GM23338 (cell line): ENCODE measurements around the gene ZBTB46. TPM values are rescaled to one million over a fixed set of nuclear protein-coding genes. Genes with fewer than 3 reads are reported as not detected.

Source experiments
- ATAC-seq: fragments of 200-7000 bp; cut with Tn5 transposase; 3 replicates; pipeline ENCODE4 v1.9.1; 2020
- DNase-seq: peaks from one replicate; pipeline ENCODE4 v3.0.0-alpha.2; 2015; ENCODE audit warnings: low spot score
- H2AFZ ChIP-seq: fragments of 200-600 bp; sonication (generic); 2 replicates; pipeline ENCODE4 v1.8.0; 2016; ENCODE audit warnings: antibody characterized with exemption, mild to moderate bottlenecking, moderate library complexity
- H3F3A ChIP-seq: fragments of 200-600 bp; sonication (generic); replicated peaks from 2 replicates; pipeline ENCODE4 v1.8.0; 2017; ENCODE audit warnings: antibody characterized with exemption, mixed run types, low read depth
- H3K27ac ChIP-seq: fragments of 200-600 bp; sonication (generic); 2 replicates; pipeline ENCODE4 v1.6.1; 2016; ENCODE audit warnings: low read depth
- H3K27me3 ChIP-seq: fragments of 200-600 bp; sonication (generic); 2 replicates; pipeline ENCODE4 v1.8.0; 2016; ENCODE audit warnings: mild to moderate bottlenecking, mixed run types, moderate library complexity; ENCODE audit not compliant: insufficient read depth
- H3K36me3 ChIP-seq: fragments of 200-600 bp; sonication (generic); 2 replicates; pipeline ENCODE4 v1.8.0; 2016; ENCODE audit warnings: mild to moderate bottlenecking; ENCODE audit not compliant: insufficient read depth
- H3K4me1 ChIP-seq: fragments of 200-600 bp; sonication (generic); 2 replicates; pipeline ENCODE4 v1.8.0; 2016; ENCODE audit warnings: mild to moderate bottlenecking, moderate library complexity; ENCODE audit not compliant: insufficient read depth
- H3K4me2 ChIP-seq: fragments of 200-600 bp; sonication (generic); 2 replicates; pipeline ENCODE4 v1.7.1; 2017; ENCODE audit warnings: mixed run types
- H3K4me3 ChIP-seq: fragments of 200-600 bp; sonication (generic); 2 replicates; pipeline ENCODE4 v1.6.1; 2016; ENCODE audit warnings: mixed run types
- H3K79me2 ChIP-seq: fragments of 200-600 bp; sonication (generic); replicated peaks from 2 replicates; pipeline ENCODE4 v1.8.0; 2017; ENCODE audit warnings: mild to moderate bottlenecking; ENCODE audit not compliant: insufficient read depth
- H3K9me2 ChIP-seq: fragments of 200-600 bp; sonication (generic); 2 replicates; pipeline ENCODE4 v1.8.0; 2017; ENCODE audit not compliant: insufficient read depth
- H4K20me1 ChIP-seq: fragments of 200-600 bp; sonication (generic); replicated peaks from 2 replicates; pipeline ENCODE4 v1.8.0; 2017; ENCODE audit warnings: mild to moderate bottlenecking; ENCODE audit not compliant: insufficient read depth
- H3K27ac Mint-ChIP-seq: 2 replicates; pipeline ENCODE4 v1.8.0; 2020; ENCODE audit warnings: inconsistent platforms, mild to moderate bottlenecking, moderate library complexity, mixed read lengths
- H3K27me3 Mint-ChIP-seq: 3 replicates; pipeline ENCODE4 v1.8.0; 2022; ENCODE audit warnings: low read depth, mild to moderate bottlenecking, moderate library complexity, mixed read lengths, inconsistent platforms; ENCODE audit not compliant: insufficient read depth, poor library complexity
- H3K36me3 Mint-ChIP-seq: 3 replicates; pipeline ENCODE4 v1.8.0; 2021; ENCODE audit warnings: low read depth, mild to moderate bottlenecking, inconsistent platforms, moderate library complexity, mixed read lengths
- H3K4me1 Mint-ChIP-seq: 3 replicates; pipeline ENCODE4 v1.8.0; 2020; ENCODE audit warnings: mild to moderate bottlenecking, inconsistent platforms, mixed read lengths
- H3K4me3 Mint-ChIP-seq: 3 replicates; pipeline ENCODE4 v1.8.0; 2021; ENCODE audit warnings: moderate library complexity, mild to moderate bottlenecking, inconsistent platforms, mixed read lengths
- H3K9me3 Mint-ChIP-seq: 3 replicates; pipeline ENCODE4 v1.8.0; 2020; ENCODE audit warnings: moderate library complexity, mild to moderate bottlenecking, inconsistent platforms, mixed read lengths
- CREB1 ChIP-seq: fragments of 250-450 bp; sonication (Bioruptor Pico); IDR thresholded peaks from 2 replicates; pipeline ENCODE4 v1.5.0; 2020; ENCODE audit warnings: low read depth, mild to moderate bottlenecking, moderate library complexity
- EZH2 ChIP-seq: fragments of 200-600 bp; sonication (generic); IDR thresholded peaks from one replicate; pipeline ENCODE4 v1.8.0; 2017; ENCODE audit warnings: antibody characterized with exemption, mild to moderate bottlenecking, low read depth; ENCODE audit not compliant: unreplicated experiment
- EZH2phosphoT487 ChIP-seq: fragments of 200-600 bp; sonication (generic); IDR thresholded peaks from one replicate; pipeline ENCODE4 v1.8.1; 2018; ENCODE audit warnings: antibody characterized with exemption; ENCODE audit not compliant: unreplicated experiment
- JUNB ChIP-seq: IDR thresholded peaks from one replicate; pipeline ENCODE4 v1.6.1; 2016; ENCODE audit warnings: antibody characterized with exemption; ENCODE audit not compliant: unreplicated experiment
- NANOG ChIP-seq: IDR thresholded peaks from 2 replicates; pipeline ENCODE4 v1.6.1; 2016; ENCODE audit warnings: antibody characterized with exemption, borderline replicate concordance
- POLR2AphosphoS5 ChIP-seq: IDR thresholded peaks from 2 replicates; pipeline ENCODE4 v1.6.1; 2016; ENCODE audit warnings: antibody characterized with exemption, low read depth
- STAT1 ChIP-seq: IDR thresholded peaks from one replicate; pipeline ENCODE4 v1.6.1; 2016; ENCODE audit warnings: antibody characterized with exemption; ENCODE audit not compliant: unreplicated experiment
- ZNF114 ChIP-seq: fragments of 250-450 bp; sonication (Bioruptor Pico); IDR thresholded peaks from 2 replicates; pipeline ENCODE4 v1.5.0; 2020; ENCODE audit warnings: mild to moderate bottlenecking, moderate library complexity
- ZNF331 ChIP-seq: fragments of 250-450 bp; sonication (Bioruptor Pico); IDR thresholded peaks from 2 replicates; pipeline ENCODE4 v1.5.0; 2020; ENCODE audit warnings: low read depth, mild to moderate bottlenecking, moderate library complexity
- polyA plus RNA-seq: library from polyadenylated mRNA; unstranded; fragments of >200 nt; fragmentation: Nextera tagmentation; extraction: Ambion mirVana; gene quantifications from 2 replicates; pipeline ENCODE4 v1.2.1, GENCODE V29; 2016
- total RNA-seq: library from RNA; depleted of rRNA; stranded (reverse); fragments of >200 nt; shearing (Covaris generic); gene quantifications from 2 replicates; pipeline ENCODE4 v1.2.3, GENCODE V29; 2014
- TF ChIP-seq, protein P1 (sequence below): IDR thresholded peaks from 2 replicates; pipeline ENCODE4 v1.6.1; 2016; ENCODE audit warnings: antibody characterized with exemption
- TF ChIP-seq, protein P2 (sequence below), 2 experiments: fragments of 200-600 bp in 1 of 2; sonication (generic) in 1 of 2; conservative IDR thresholded peaks; 2 replicates each; pipeline versions ENCODE4 v1.5.1 to v1.6.1; 2016 to 2017; ENCODE audit warnings: antibody characterized with exemption in 2 of 2, low read depth in 2 of 2, mild to moderate bottlenecking in 2 of 2, moderate library complexity in 1 of 2
- TF ChIP-seq, protein P3 (sequence below): fragments of 250-450 bp; sonication (Bioruptor Pico); IDR thresholded peaks from 2 replicates; pipeline ENCODE4 v1.5.0; 2020; ENCODE audit warnings: mild to moderate bottlenecking, moderate library complexity
- TF ChIP-seq, protein P4 (sequence below): IDR thresholded peaks from one replicate; pipeline ENCODE4 v1.6.1; 2018; ENCODE audit warnings: antibody characterized with exemption; ENCODE audit not compliant: unreplicated experiment

Gene ZBTB46
- total and polyA plus RNA-seq, 2 experiments from 2014 or later = 3.2 to 26.9 TPM

DNA sequence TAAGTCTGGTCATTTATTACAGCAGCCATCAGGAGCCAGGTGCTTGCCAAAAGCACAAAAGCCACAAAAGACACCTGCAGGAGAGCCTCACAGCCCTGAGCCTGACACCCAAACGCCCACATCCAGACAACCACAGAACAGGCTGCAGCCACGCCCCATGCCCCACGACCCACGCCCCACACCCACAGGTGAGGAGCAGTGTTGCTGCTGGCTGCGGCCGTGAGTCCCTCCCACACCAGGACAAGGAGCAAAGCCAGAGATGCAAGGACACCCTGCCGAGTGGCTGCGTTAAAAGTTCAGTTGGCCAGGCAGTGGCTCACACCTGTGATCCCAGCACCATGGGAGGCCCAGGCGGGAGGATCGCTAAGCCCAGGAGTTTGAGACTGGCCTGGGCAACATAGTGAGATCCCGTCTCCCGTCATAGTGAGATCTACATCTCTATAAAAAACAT, 48.5 kb downstream of the ZBTB46 start:
- H3K4me2 ChIP-seq = no peak overlapping the region
- H3K36me3 Mint-ChIP-seq = no peaks in the 10 kb centered on the region; the same call in 2 of the 3 replicates

More for the DNA sequence above, 48.5 kb downstream of the ZBTB46 start:
- peaks cover 10% of the 10 kb centered on the region for H3K79me2 ChIP-seq
- Mint-ChIP-seq H3K4me1 (no peaks in the 10 kb centered on the region; the same call in 1 of the 3 replicates), H3K27ac (no peak overlapping the region), H3K4me3 (no peak overlapping the region), H3K27me3 (peaks cover 5% of the 10 kb centered on the region), H3K9me3 (no peaks in the 10 kb centered on the region; the same call in 2 of the 3 replicates)
- ATAC-seq (no peak), DNase-seq (no peak)
- H3K4me1 ChIP-seq = no peaks in the 10 kb centered on the region
- H3F3A ChIP-seq = peaks cover 18% of the 10 kb centered on the region
- no peak overlapping the region for H3K4me3 ChIP-seq
- H3K27ac ChIP-seq = no peak overlapping the region
- H3K9me2 ChIP-seq = no peaks in the 10 kb centered on the region
- no peaks in the 10 kb centered on the region for H3K36me3 ChIP-seq
- TF ChIP-seq, protein P1, sequence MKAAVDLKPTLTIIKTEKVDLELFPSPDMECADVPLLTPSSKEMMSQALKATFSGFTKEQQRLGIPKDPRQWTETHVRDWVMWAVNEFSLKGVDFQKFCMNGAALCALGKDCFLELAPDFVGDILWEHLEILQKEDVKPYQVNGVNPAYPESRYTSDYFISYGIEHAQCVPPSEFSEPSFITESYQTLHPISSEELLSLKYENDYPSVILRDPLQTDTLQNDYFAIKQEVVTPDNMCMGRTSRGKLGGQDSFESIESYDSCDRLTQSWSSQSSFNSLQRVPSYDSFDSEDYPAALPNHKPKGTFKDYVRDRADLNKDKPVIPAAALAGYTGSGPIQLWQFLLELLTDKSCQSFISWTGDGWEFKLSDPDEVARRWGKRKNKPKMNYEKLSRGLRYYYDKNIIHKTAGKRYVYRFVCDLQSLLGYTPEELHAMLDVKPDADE = no peak
- TF ChIP-seq, protein P2, sequence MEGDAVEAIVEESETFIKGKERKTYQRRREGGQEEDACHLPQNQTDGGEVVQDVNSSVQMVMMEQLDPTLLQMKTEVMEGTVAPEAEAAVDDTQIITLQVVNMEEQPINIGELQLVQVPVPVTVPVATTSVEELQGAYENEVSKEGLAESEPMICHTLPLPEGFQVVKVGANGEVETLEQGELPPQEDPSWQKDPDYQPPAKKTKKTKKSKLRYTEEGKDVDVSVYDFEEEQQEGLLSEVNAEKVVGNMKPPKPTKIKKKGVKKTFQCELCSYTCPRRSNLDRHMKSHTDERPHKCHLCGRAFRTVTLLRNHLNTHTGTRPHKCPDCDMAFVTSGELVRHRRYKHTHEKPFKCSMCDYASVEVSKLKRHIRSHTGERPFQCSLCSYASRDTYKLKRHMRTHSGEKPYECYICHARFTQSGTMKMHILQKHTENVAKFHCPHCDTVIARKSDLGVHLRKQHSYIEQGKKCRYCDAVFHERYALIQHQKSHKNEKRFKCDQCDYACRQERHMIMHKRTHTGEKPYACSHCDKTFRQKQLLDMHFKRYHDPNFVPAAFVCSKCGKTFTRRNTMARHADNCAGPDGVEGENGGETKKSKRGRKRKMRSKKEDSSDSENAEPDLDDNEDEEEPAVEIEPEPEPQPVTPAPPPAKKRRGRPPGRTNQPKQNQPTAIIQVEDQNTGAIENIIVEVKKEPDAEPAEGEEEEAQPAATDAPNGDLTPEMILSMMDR (conservative IDR thresholded peaks at IDR 0.05; ENCODE audit: low read depth in 2 of 2) = no peak
- TF ChIP-seq, protein P3, sequence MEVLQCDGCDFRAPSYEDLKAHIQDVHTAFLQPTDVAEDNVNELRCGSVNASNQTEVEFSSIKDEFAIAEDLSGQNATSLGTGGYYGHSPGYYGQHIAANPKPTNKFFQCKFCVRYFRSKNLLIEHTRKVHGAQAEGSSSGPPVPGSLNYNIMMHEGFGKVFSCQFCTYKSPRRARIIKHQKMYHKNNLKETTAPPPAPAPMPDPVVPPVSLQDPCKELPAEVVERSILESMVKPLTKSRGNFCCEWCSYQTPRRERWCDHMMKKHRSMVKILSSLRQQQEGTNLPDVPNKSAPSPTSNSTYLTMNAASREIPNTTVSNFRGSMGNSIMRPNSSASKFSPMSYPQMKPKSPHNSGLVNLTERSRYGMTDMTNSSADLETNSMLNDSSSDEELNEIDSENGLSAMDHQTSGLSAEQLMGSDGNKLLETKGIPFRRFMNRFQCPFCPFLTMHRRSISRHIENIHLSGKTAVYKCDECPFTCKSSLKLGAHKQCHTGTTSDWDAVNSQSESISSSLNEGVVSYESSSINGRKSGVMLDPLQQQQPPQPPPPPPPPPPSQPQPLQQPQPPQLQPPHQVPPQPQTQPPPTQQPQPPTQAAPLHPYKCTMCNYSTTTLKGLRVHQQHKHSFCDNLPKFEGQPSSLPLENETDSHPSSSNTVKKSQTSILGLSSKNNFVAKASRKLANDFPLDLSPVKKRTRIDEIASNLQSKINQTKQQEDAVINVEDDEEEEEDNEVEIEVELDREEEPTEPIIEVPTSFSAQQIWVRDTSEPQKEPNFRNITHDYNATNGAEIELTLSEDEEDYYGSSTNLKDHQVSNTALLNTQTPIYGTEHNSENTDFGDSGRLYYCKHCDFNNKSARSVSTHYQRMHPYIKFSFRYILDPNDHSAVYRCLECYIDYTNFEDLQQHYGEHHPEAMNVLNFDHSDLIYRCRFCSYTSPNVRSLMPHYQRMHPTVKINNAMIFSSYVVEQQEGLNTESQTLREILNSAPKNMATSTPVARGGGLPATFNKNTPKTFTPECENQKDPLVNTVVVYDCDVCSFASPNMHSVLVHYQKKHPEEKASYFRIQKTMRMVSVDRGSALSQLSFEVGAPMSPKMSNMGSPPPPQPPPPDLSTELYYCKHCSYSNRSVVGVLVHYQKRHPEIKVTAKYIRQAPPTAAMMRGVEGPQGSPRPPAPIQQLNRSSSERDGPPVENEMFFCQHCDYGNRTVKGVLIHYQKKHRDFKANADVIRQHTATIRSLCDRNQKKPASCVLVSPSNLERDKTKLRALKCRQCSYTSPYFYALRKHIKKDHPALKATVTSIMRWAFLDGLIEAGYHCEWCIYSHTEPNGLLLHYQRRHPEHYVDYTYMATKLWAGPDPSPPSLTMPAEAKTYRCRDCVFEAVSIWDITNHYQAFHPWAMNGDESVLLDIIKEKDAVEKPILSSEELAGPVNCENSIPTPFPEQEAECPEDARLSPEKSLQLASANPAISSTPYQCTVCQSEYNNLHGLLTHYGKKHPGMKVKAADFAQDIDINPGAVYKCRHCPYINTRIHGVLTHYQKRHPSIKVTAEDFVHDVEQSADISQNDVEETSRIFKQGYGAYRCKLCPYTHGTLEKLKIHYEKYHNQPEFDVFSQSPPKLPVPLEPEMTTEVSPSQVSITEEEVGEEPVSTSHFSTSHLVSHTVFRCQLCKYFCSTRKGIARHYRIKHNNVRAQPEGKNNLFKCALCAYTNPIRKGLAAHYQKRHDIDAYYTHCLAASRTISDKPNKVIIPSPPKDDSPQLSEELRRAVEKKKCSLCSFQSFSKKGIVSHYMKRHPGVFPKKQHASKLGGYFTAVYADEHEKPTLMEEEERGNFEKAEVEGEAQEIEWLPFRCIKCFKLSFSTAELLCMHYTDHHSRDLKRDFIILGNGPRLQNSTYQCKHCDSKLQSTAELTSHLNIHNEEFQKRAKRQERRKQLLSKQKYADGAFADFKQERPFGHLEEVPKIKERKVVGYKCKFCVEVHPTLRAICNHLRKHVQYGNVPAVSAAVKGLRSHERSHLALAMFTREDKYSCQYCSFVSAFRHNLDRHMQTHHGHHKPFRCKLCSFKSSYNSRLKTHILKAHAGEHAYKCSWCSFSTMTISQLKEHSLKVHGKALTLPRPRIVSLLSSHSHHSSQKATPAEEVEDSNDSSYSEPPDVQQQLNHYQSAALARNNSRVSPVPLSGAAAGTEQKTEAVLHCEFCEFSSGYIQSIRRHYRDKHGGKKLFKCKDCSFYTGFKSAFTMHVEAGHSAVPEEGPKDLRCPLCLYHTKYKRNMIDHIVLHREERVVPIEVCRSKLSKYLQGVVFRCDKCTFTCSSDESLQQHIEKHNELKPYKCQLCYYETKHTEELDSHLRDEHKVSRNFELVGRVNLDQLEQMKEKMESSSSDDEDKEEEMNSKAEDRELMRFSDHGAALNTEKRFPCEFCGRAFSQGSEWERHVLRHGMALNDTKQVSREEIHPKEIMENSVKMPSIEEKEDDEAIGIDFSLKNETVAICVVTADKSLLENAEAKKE (CRISPR knock-in tag) = no peak
- TF ChIP-seq ZNF331 (CRISPR knock-in tag) (no peak), EZH2phosphoT487 (no peak), EZH2 (no peak), POLR2AphosphoS5 (no peak), ZNF114 (CRISPR knock-in tag) (no peak), CREB1 (no peak), STAT1 (no peak), JUNB (no peak), NANOG (no peak)
- TF ChIP-seq, protein P4, sequence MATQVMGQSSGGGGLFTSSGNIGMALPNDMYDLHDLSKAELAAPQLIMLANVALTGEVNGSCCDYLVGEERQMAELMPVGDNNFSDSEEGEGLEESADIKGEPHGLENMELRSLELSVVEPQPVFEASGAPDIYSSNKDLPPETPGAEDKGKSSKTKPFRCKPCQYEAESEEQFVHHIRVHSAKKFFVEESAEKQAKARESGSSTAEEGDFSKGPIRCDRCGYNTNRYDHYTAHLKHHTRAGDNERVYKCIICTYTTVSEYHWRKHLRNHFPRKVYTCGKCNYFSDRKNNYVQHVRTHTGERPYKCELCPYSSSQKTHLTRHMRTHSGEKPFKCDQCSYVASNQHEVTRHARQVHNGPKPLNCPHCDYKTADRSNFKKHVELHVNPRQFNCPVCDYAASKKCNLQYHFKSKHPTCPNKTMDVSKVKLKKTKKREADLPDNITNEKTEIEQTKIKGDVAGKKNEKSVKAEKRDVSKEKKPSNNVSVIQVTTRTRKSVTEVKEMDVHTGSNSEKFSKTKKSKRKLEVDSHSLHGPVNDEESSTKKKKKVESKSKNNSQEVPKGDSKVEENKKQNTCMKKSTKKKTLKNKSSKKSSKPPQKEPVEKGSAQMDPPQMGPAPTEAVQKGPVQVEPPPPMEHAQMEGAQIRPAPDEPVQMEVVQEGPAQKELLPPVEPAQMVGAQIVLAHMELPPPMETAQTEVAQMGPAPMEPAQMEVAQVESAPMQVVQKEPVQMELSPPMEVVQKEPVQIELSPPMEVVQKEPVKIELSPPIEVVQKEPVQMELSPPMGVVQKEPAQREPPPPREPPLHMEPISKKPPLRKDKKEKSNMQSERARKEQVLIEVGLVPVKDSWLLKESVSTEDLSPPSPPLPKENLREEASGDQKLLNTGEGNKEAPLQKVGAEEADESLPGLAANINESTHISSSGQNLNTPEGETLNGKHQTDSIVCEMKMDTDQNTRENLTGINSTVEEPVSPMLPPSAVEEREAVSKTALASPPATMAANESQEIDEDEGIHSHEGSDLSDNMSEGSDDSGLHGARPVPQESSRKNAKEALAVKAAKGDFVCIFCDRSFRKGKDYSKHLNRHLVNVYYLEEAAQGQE = no peak
- no peak overlapping the region for H2AFZ ChIP-seq
- H3K27me3 ChIP-seq = no peaks in the 10 kb centered on the region
- H4K20me1 ChIP-seq = peaks cover 11% of the 10 kb centered on the region
